HG03575 (cell line): ENCODE results near the gene NCAM1.

Experiments
- ATAC-seq: cut with Tn5 transposase; IDR thresholded peaks from one replicate; pipeline ENCODE4 v1.9.1; 2021; ENCODE audit not compliant: unreplicated experiment, insufficient number of reproducible peaks, low FRiP score; ENCODE audit errors: extremely low read depth

The NCAM1 gene

GRCh38 chr11:113213549-113213948 is 252.3 kb downstream of the NCAM1 start:
- no peak for ATAC-seq

GRCh38 chr11:113222241-113222640 is 261.0 kb downstream of the NCAM1 start:
- no peak for ATAC-seq

GRCh38 chr11:113234888-113235287 is 273.7 kb downstream of the NCAM1 start:
- ATAC-seq, result no peak

GRCh38 chr11:113237261-113237660 is 276.0 kb downstream of the NCAM1 start:
- ATAC-seq, result no peak

- ATAC-seq, result no peak
These were observed 277.5 kb downstream of the NCAM1 start for GRCh38 chr11:113238721-113239120.

- no peak for ATAC-seq
These were observed 279.2 kb downstream of the NCAM1 start for GRCh38 chr11:113240389-113240788.

GRCh38 chr11:113240790-113241635 is 279.8 kb downstream of the NCAM1 start:
- no peak for ATAC-seq

GRCh38 chr11:113241636-113242054 is 280.4 kb downstream of the NCAM1 start:
- ATAC-seq, result no peak

GRCh38 chr11:113242060-113242459 is 280.8 kb downstream of the NCAM1 start:
- no peak for ATAC-seq

GRCh38 chr11:113242767-113243397 is 281.7 kb downstream of the NCAM1 start:
- no peak for ATAC-seq

GRCh38 chr11:113243696-113244095 is 282.5 kb downstream of the NCAM1 start:
- no peak for ATAC-seq

- ATAC-seq, result no peak
These were observed 284.0 kb downstream of the NCAM1 start for GRCh38 chr11:113245216-113245615.

- ATAC-seq, result no peak
These were observed 286.0 kb downstream of the NCAM1 start for GRCh38 chr11:113247221-113247620.

GRCh38 chr11:113247966-113248365 is 286.7 kb downstream of the NCAM1 start:
- no peak for ATAC-seq

GRCh38 chr11:113248702-113249490 is 287.7 kb downstream of the NCAM1 start:
- no peak for ATAC-seq

- no peak for ATAC-seq
These were observed 288.2 kb downstream of the NCAM1 start for GRCh38 chr11:113249491-113249763.

GRCh38 chr11:113249786-113250185 is 288.6 kb downstream of the NCAM1 start:
- no peak for ATAC-seq

GRCh38 chr11:113251281-113251680 is 290.1 kb downstream of the NCAM1 start:
- no peak for ATAC-seq

GRCh38 chr11:113253406-113253805 is 292.2 kb downstream of the NCAM1 start:
- ATAC-seq, result no peak

- ATAC-seq, result no peak
These were observed 293.9 kb downstream of the NCAM1 start for GRCh38 chr11:113255096-113255495.
